HCEC 1CT (cell line): ENCODE measurements around the gene MAP3K21.

ENCODE experiments used
- DNase-seq: peaks from one replicate; pipeline ENCODE4 v3.0.0-alpha.2; 2017

MAP3K21 gene

DNA sequence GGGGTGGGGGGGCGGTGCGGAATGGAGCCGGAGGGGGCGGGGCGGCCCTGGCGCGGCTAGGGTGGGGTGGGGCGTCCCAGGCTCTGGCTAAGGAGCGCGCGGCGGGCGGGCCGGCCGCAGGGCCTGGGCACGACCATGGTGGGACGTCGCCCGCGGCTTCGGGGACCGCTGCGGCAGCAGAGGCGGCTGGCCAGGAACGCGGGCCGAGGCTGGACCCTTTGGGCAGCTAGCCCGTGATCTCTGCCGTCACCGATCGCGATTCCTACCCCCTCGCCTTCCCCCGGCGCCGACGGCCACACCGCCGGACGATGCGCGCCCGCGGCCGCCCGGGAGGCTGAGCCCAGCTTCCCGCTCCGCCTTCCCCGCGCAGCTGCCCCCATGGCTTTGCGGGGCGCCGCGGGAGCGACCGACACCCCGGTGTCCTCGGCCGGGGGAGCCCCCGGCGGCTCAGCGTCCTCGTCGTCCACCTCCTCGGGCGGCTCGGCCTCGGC lies at the start of gene MAP3K21:
MAP3K21 (plus strand) TSS at position 74 of the 491 bp plus-strand sequence; CDS start at position 379, 305 bp downstream.
- DNase-seq: peak; percentile 12

DNA sequence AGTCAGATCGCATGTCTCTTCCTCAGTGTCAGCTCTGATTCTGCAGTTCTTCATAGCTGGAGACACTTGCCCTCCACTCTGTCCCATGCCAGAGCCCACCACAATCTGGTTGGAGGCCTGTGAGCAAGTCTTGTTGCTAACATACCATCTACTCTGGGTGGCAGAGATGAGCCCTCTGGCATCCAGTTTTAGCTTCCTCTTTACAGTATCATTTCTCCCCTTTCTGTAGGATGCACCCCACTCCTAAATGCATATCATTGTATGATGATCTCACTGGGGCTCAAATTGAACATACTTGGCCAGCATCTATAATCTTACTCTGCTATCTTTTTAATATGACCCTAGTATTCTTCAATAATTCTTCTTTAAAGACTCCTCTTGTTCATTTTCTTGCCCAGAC lies 48.9 kb upstream of the MAP3K21 start:
- DNase-seq: no peak

DNA sequence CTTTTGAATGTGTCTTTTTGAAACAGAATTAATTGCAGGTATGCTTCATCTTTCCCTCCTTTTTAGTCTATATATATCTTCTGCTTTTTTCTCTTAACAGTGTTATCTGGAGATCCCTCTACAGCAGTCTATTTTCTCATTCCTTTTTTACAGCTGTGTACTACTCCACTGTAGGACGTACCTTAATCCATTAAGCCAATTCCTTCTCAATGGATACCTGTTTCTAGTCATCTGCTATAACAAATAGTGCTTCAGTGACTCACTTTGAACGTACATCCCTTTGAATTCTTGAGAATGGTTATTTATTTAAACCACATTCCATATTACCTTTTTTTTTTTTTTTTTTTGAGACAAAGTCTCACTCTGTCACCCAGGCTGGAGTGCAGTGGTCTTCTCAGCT lies 47.6 kb upstream of the MAP3K21 start:
- no peak for DNase-seq

DNA sequence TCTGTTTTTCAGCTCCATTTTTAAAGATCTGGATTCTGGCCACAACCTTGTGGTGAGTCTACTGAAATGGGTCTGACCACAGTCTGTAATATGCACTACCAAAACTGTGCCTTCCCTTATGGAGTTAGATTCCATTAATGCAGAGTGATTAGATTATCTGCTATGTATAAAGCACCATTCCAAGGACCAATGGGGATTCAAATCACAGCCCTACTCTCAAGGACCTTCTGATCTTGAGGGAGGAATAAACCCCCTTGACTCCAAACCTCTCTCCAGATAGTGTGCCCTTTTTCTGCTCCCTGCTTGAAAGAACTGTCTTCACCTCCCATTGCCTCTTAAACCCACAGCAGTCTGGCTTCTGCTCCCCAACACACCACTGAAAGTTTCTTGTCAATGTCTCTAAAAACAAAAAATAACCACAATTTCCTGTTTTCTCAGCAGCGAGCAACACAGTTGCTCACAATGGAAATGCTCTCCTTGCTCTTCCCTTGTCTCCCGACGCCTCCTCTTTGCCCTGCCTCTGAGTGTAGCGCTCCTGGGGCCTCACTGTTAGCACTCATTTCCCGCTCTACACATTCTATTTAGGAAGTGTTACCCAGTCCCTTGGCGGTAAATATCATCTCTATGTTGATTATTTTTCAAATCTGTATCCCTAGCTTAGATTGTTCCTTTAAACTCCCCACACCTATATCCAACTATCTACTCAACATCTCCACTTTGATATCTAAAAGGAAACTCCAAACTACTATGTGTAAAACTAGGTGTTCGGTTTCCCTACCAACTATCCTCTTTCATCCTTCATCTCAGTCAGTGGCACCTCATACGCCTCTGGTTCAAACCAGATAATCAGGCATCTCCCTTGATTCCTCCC lies 45.6 kb upstream of the MAP3K21 start:
- no peak for DNase-seq

DNA sequence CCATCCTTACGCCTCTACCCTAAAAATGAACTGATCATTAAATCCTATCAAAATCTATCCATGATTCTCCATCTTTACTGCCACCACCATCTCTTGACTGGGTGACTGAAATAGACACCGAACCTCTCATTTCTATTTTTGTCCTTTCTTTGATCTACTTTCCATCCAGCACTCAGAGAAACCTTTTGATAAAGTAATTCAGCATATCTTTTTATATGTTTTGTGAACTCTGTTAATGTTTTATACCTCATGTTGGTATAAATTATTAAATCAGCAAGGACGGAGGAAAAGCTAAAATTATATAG lies 45.0 kb upstream of the MAP3K21 start:
- no peak for DNase-seq

DNA sequence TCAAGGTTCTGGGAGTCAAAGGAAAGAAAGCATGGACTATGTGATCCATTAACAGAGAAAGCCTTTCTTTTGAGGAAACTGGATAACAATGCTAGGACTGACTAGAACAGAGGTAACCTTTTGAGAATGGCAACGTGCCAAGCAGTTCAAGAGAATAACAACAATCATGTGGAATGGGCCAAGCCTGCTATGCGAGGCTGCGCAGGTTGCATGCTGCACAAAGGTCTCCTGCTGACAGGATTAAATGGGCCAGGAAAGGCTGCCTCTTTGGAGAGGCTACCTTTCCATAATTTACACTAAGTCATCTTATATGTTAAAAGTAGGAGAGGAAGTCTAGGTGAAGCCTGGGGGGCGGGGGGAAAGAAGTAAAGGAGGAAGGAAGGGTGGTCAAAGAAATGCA lies 37.8 kb upstream of the MAP3K21 start:
- no peak for DNase-seq

DNA sequence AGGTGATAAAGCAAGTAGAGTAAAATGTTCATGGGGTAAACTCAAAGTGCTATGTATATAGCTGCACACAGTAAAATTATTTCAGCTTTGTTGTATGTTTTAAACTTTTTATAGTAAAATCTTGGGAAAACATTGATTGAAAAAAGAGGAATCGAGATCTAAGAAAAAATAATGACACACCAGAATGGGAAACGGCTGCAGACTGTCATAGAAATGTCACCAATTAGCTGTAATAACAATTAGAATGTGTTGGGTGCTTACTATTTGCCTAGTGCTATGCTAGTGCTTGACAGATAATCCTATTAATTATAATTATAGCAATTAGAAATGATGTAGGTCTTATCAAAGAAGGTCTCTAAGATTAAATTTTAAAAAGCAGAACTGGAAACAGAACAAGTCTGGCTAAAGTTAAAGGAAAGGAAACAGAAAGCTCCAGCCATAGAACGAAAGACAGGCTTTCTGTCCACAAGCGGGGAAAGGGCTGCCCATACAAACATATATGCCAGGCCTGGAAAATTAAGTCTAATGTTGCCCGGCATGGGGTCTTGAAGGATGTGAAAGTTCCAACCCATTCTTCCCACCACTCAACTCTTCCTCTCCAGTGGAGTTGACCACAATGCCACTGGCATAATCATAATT lies 37.0 kb upstream of the MAP3K21 start:
- no peak for DNase-seq

DNA sequence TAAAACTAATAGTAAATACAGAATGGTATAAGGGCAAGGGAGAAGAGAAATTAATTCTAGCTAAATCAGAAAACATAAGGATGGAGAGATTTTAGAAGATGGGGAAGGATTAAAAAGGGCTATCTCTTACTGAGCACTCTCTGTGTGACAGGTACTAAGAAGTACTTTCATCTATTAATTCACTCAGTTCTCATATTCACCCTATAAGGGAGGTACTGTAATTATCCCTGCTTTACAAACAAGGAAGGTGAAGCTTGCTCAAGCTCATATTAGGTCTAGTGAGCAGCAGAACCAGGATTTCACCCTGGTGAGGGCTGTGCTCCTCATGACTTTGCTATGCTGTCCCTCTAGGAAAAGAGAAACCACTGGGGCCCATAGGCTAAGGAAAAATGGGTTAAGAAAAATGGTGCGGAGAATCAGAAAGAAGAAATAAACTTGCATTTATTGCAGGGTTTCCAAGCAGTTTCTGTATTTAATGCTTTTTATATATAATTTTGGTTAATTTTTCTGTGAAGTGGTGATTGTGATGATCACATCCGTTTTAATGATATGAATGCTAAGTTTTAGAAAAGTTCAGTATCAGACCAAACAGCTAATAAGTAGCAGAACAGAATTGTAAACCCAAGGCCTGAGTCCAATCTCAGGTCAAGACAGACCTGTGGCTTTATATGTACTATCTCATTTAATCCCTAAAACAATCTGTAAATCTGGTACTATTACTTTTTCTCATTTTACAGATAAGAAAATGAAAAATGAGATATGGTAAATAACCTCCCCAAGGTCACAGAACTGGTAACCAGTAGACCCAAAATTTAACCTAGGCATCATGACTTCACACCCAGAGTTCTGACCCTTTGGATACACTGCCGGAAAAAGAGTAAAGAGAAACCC lies 33.7 kb upstream of the MAP3K21 start:
- no peak for DNase-seq

DNA sequence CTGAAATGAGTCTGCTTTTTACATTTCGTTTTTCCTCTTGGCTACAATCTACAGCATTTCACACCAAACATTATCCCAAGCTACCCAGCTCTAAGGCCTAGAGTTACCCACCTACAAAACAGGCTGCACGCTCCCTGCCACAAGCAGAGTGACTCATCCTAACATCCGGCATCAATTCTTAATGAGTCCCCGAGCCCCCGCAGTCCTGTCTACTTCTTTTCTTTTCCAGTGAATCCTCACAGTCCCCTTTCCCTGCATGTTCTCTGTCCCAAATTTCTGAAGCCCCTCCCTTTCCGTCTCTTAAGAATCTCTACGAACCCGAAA lies 32.6 kb upstream of the MAP3K21 start:
- peak; percentile 61 for DNase-seq

DNA sequence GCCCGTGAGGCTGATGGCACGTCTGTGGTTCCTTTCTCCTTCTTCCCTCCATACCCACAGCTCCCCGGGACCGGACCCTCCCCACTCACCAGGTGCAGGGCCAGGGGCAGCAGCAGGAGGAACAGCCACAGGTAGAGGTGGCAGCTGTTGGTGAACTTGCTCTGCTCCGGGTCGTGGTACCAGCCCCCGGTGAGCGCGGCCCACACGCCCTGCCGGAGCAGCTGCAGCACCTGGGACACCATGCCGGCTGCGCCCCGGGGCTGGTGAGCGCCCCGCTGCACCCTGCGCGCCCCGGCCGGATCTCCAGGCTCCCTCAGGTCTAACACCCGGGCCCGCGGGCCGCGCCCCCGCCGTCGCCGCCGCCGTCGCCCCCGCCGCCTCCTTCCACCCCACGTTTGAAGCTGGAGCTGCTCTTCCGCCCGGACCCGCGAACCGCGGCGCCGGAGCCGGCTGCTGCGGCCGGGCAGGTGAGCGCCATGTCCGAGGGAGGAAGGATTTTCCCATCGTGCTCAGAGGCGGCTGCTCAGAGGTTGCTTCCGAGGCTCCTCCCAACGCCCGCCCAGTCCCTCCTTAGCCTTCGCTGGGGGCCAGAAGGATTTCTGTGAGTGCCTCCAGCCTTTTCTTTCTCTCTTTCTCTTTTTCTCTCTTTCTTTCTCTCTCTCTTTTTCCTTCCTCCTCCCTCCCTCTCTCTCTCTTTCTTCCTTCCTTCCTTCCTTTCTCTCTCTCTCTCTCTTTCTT lies 32.1 kb upstream of the MAP3K21 start, which contains the start of gene PCNX2:
PCNX2 (minus strand) TSS at position 489 of the 738 bp plus-strand sequence; CDS start at position 242, 247 bp downstream.
- DNase-seq: peak; percentile 59

DNA sequence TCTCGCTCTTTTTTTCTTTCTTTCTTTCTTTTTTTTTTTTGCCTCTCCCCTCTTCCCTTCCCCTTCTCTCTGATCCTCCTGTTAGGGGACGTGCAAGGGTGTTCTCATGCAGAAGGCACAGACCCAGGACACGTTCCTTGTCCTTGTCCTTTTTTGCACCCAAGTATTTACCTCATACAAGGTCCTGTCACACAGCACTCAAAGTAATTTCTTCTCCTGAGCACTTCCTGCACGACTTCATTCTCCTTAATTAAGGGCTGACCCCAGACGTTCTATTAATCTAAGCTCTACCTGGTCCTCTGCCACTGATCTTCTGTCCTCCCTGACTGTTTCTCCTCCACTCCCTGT lies 31.6 kb upstream of the MAP3K21 start:
- no peak for DNase-seq

DNA sequence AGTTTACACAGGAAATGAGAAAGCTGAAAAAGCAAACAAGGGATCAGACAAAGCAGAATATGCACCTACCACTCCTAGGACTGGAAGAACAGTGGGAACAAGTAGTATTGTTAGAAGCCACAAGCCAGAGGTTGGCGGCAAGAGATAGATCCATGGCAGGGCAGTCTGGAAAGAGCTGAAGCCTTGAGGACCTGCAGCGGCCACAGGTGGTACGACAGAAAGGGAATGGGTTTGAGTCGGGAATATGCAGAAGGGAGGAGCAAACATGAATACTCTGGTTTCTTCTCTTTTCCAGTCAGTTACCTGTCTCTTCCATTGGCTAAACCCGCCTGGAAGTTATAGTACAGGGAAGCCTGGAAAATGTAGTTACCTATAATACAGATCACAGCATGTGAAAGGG lies 28.1 kb upstream of the MAP3K21 start:
- no peak for DNase-seq

DNA sequence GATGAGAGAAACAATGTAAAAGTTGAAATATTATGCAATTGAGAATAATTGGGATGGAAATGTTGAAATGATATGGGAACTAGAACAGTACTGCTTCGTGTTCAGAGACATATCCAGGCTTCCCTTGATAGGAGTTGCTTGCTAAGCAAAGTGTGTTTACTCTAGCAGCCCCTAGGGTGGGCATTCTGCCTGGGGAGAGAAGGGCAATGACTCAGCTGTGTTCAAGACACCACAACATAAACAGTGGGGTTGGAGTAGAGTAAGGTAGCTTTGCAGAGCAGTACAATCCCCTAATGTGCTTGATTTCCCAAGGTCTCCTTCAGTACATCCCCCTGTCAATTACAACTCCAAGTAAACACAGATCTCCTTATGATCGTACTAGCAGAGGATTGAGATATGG lies 27.2 kb upstream of the MAP3K21 start:
- DNase-seq: no peak

DNA sequence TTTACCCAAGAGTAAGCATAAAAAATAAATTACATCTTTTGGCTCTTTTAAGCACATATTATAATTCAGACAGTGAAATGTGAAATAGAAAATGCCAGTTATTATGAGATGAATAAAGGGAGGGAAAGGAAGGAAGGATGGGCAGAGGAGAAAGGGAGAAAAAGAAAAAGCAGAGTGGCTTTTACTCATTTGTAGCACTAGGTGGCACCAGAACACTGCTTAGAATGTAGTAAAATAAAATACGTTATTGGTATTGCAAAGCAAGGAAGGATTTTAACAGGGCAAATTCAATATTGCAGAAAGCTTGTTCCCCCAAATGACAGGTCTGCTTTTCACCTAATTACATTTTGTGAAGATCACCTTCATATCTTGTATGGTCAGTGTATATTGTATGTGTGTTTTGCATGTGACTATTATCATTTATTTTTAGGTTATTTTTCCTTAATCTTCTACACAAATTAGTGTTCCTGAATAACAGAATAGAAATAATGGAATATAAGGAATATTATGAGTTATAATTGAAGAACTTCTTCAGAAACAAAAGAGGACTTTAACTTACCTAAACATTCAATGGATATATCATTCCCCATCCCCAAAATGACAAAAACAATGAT lies 22.9 kb upstream of the MAP3K21 start:
- peak; percentile 31 for DNase-seq

DNA sequence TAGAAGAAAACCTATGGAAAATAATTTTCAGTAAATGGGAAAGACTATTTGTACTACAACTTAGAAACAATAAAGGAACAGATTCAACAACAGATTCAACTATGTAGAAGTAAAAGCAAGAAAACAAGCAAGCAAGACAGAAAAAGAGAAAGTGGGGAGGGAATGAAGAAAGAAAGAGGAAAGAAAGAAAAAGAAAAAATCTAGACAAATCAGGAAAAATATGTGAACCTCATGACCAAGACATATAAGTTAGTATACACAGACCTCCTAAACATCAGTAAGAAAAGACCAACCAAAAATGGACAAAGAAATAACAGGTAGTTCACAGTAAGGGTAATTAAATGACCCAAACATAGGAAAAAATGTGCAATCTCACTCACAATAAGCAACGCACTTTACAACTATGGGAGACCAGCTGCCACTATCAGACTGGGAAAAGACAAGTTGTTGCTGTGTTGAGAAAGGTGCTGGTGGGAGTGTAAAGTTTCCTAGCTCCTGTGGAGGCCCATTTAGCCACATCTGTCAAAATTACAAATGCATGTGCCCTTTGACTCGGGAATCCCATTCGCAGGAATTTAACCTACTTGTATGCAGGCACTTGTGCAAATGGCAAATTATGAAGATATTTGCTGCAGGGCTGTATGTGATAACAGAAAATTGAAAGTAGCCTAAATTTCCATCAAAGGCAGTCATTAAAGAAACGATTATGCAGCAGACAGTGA lies 13.9 kb upstream of the MAP3K21 start:
- no peak for DNase-seq

DNA sequence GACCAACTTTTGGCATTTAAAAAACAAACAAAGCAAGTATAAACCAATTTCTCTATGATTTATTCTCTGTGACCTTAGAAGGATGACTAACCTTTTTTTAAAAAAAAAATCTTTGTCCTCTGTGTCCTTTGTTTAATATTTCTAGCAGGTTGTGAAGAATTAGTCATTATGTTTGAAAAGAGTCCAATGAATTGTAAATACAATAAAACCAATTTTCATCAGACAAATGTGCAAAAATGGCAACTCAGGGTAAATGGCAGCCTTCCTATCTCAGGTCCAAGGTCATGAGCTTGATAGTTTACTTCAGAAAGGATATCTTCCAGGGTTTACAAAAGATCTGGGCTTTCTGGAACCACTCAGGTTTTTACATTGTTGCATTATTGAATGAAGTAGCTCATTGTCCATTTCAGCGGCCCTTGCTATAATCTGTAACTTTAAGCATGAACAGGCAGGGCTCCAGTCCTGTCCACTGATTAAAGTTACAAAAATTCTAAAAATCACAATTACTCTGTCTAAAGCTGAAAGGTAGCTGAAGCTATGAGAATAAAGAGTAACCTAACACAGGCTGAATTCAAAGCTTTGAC lies 11.7 kb upstream of the MAP3K21 start:
- DNase-seq: no peak

DNA sequence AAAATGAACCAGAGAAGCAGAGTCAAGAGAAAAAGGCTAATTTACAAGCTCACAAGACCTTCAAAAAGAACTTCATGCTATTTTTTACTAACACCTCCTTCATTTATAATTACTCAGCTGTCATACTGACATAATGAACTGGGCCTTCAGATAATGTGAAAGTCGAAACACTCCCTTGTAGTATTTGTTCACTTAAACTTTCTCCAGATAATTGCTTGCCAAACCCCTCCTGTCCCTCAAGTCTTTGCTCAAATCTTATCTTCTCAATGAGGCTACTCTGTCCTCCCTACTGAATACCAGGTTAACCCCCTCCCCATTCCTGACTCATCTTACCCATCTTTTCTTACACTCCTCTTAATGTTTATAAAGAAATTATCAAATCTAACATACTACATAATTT lies 11.1 kb upstream of the MAP3K21 start:
- no peak for DNase-seq

DNA sequence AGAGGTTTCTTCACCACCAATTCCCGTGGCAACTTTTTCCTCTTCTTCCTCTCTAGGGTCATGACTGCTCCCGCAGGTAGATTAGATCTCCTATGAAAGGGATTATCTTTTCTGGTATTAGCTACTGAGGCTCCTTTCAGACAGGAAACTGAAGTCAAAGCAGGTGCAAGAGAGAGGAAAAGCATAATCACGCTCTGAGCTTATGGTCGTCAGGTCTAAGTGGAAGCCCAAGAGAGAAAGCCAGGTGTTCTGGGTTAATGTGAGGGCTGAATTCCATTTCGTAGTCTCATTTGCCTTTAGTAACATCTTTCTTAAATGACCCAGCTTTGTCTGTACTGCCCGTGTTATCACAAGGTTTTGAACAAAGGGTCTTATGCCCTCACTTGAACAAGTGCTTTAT lies 8.3 kb upstream of the MAP3K21 start:
- DNase-seq: no peak

DNA sequence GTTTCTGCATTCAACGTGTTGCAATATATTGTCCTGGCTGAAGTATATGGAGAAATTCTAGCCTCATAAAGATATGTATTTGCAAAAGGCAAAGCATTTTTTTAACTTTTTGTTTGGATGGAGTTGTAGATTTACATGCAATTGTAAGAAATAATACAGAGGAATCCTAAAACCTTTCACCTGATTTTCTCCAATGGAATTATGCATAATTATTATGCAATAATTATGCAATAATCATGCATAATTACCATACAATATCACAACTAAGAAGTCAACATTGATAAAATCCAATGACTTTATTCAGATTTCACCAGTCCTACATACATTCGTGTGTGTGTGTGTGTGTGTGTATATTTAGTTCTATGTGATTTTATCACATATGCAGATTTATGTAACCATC lies 7.5 kb upstream of the MAP3K21 start:
- no peak for DNase-seq

DNA sequence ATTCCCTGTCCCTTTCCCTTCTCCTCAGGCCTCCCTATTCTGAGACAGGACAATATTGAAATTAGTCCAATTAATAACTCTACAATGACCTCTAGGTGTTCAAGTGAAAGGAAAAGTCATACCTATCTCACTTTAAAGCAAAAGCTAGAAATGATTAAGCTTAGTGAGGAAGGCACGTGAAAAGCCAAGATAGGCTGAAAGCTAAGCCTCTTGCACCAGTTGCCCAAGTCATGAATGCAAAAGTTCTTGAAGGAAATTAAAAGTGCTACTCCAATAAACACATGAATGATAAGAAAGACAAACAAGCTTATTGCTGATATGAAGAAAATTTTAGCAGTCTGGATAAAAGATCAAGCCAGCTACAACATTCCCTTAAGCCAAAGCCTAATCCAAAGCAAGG lies 3.8 kb upstream of the MAP3K21 start:
- no peak for DNase-seq

DNA sequence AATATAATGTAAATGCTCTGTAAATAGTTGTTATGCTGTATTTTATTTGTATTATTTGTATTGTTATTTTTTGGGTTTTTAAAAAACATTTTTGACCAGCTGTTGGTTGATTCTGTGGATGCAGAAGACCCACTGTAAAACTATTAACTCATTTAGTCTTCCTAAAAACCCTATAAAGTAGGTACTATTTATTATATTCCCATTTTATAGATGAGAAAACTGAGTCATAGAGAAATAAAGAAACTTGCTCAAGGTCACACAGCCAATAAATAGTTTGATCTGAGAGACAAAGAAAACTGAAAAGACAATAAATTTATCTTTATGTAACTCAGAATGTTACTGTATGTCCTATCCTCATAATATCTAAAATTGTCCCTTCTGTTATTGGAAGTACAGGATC lies 1.2 kb upstream of the MAP3K21 start:
- DNase-seq: no peak
